GM18868 (cell line): Measurements from ENCODE around the gene ELF3.
"Not testable (repeated sequence)": the region's sequence is repeated elsewhere in the genome, so short reads cannot be mapped to it uniquely, and the experiment has no call there.

Experiments
- ATAC-seq: cut with Tn5 transposase; IDR thresholded peaks from one replicate; pipeline ENCODE4 v1.9.1; 2021; ENCODE audit warnings: mild to moderate bottlenecking, moderate library complexity; ENCODE audit not compliant: unreplicated experiment

Gene ELF3

GRCh38 chr1:202010180-202011015, at the start of gene ELF3:
Gene ELF3, plus strand, starts transcription at chr1:202010587. Its CDS starts 550 bp downstream, at chr1:202011137.
- peak; percentile 66 for ATAC-seq

- ATAC-seq: not testable (repeated sequence)
These were observed 48.0 kb upstream of the ELF3 start for GRCh38 chr1:201962382-201962781.

- no peak for ATAC-seq
These were observed 46.1 kb upstream of the ELF3 start for GRCh38 chr1:201964261-201964660.

GRCh38 chr1:201966171-201966570, 44.2 kb upstream of the ELF3 start:
- ATAC-seq: no peak

GRCh38 chr1:201968202-201968925, 42.0 kb upstream of the ELF3 start:
- no peak for ATAC-seq

GRCh38 chr1:201970334-201971159, 39.8 kb upstream of the ELF3 start:
- ATAC-seq: no peak

- peak; percentile 21 for ATAC-seq
These were observed 28.2 kb upstream of the ELF3 start for GRCh38 chr1:201982082-201982622.

GRCh38 chr1:201982623-201983379, 27.6 kb upstream of the ELF3 start, which contains the start of gene RNPEP:
Gene RNPEP, plus strand, starts transcription at chr1:201982648. Its CDS starts 19 bp downstream, at chr1:201982667.
- ATAC-seq: peak; percentile 80

GRCh38 chr1:201983380-201983805, 27.0 kb upstream of the ELF3 start:
- ATAC-seq: peak; percentile 5

- no peak for ATAC-seq
These were observed 25.9 kb upstream of the ELF3 start for GRCh38 chr1:201984446-201984845.

- ATAC-seq: no peak
These were observed 25.0 kb upstream of the ELF3 start for GRCh38 chr1:201985355-201985754.

GRCh38 chr1:201988601-201989000, 21.8 kb upstream of the ELF3 start:
- no peak for ATAC-seq

GRCh38 chr1:201989354-201990128, 20.8 kb upstream of the ELF3 start:
- no peak for ATAC-seq

GRCh38 chr1:201990427-201990826, 20.0 kb upstream of the ELF3 start:
- no peak for ATAC-seq

GRCh38 chr1:201999625-202000238, 10.7 kb upstream of the ELF3 start:
- no peak for ATAC-seq

- no peak for ATAC-seq
These were observed 7.9 kb upstream of the ELF3 start for GRCh38 chr1:202002507-202002906.

GRCh38 chr1:202004711-202005110, 5.7 kb upstream of the ELF3 start:
- no peak for ATAC-seq

- no peak for ATAC-seq
These were observed 4.4 kb upstream of the ELF3 start for GRCh38 chr1:202005958-202006357.

GRCh38 chr1:202007304-202007703, 3.1 kb upstream of the ELF3 start:
- ATAC-seq: no peak
